A549 (cell line): ENCODE measurements around the gene XPO6. TPM values are rescaled to one million over a fixed set of nuclear protein-coding genes. Genes with fewer than 3 reads are reported as not detected.

Experiments used
- ATAC-seq, 2 experiments: fragments of 200-7000 bp in 1 of 2; fragments of >200 bp in 1 of 2; cut with Nextera tagmentation in 1 of 2; cut with Tn5 transposase in 1 of 2; 3 replicates each; pipeline versions ENCODE4 v1.8.0 to v1.9.1; 2018 to 2020; ENCODE audit warnings: mild to moderate bottlenecking in 1 of 2, moderate library complexity in 1 of 2
- CTCF ChIA-PET: fragments of 300-600 bp; sonication (Branson Sonifier 250); formaldehyde crosslinking; extraction: SDS; loops from one replicate; lab custom pipeline; 2021; ENCODE audit warnings: antibody characterized with exemption, inconsistent platforms; lab: Yijun Ruan, JAX
- POLR2A ChIA-PET: fragments of 350-600 bp; formaldehyde crosslinking; extraction: SDS; loops from one replicate; lab custom pipeline; 2021; ENCODE audit warnings: antibody characterized with exemption, inconsistent platforms; lab: Yijun Ruan, JAX
- DNase-seq, 2 experiments: peaks; one replicate each; pipeline versions ENCODE4 v3.0.0 to v3.0.0-alpha.2; 2011 to 2016; ENCODE audit warnings: low read depth in 1 of 2, low spot score in 1 of 2
- FAIRE-seq: peaks from 2 replicates; lab custom pipeline; 2011; peaks lifted over from hg19 to GRCh38; lab: Jason Lieb, UNC
- H3K27ac ChIP-seq, 2 experiments: fragments of >200 bp; sonication (Bioruptor Twin); formaldehyde crosslinking; 3 replicates each; pipeline ENCODE4 v1.5.1; 2016 to 2017
- H3K4me1 ChIP-seq: fragments of >200 bp; sonication (Bioruptor Twin); formaldehyde crosslinking; 3 replicates; pipeline ENCODE4 v1.6.1; 2016
- H3K4me2 ChIP-seq: fragments of >200 bp; sonication (Bioruptor Twin); formaldehyde crosslinking; 3 replicates; pipeline ENCODE4 v1.6.1; 2016
- H3K4me3 ChIP-seq: fragments of >200 bp; sonication (Bioruptor Twin); formaldehyde crosslinking; 3 replicates; pipeline ENCODE4 v1.5.1; 2016
- H3K9me3 ChIP-seq: fragments of >200 bp; sonication (Bioruptor Twin); formaldehyde crosslinking; 3 replicates; pipeline ENCODE4 v1.6.1; 2016
- BCL3 ChIP-seq: fragments of >200 bp; sonication (Bioruptor Twin); formaldehyde crosslinking; IDR thresholded peaks from 3 replicates; pipeline ENCODE4 v1.6.1; 2016
- CEBPB ChIP-seq, 2 experiments: fragments of >200 bp in 1 of 2; sonication (Bioruptor Twin) in 1 of 2; formaldehyde crosslinking in 1 of 2; IDR thresholded peaks; 2 replicates each; pipeline ENCODE4 v1.6.1; 2012 to 2016
- CHD2 ChIP-seq: fragments of 150-350 bp; IDR thresholded peaks from 2 replicates; pipeline ENCODE4 v1.6.1; 2014; ENCODE audit warnings: low read length; ENCODE audit not compliant: partially characterized antibody
- EHMT2 ChIP-seq: fragments of 200-600 bp; sonication (generic); IDR thresholded peaks from 2 replicates; pipeline ENCODE4 v1.6.1; 2016; ENCODE audit warnings: antibody characterized with exemption, low read depth, mild to moderate bottlenecking, moderate library complexity
- EP300 ChIP-seq, 2 experiments: fragments of >200 bp; sonication (Bioruptor Twin); formaldehyde crosslinking; IDR thresholded peaks; 2 replicates in 1 of 2; 3 replicates in 1 of 2; pipeline ENCODE4 v1.6.1; 2016 to 2017
- FOSB ChIP-seq: fragments of 250-450 bp; sonication (Bioruptor Pico); IDR thresholded peaks from 2 replicates; pipeline ENCODE4 v1.5.0; 2020; ENCODE audit warnings: mild to moderate bottlenecking, moderate library complexity
- FOSL2 ChIP-seq, 2 experiments: fragments of 450-650 bp in 1 of 2; fragments of >200 bp in 1 of 2; sonication (Bioruptor Twin) in 1 of 2; formaldehyde crosslinking; IDR thresholded peaks; 2 replicates each; pipeline versions ENCODE4 v1.5.0 to v1.6.1; 2016 to 2020; ENCODE audit warnings: mild to moderate bottlenecking in 1 of 2, moderate library complexity in 1 of 2
- HDAC2 ChIP-seq: fragments of 200-600 bp; sonication (generic); IDR thresholded peaks from 2 replicates; pipeline ENCODE4 v1.6.1; 2016
- HEYL ChIP-seq: fragments of 250-450 bp; sonication (Bioruptor Pico); IDR thresholded peaks from 2 replicates; pipeline ENCODE4 v1.8.0; 2021; ENCODE audit warnings: mild to moderate bottlenecking, moderate library complexity
- HOXA7 ChIP-seq: fragments of 250-450 bp; sonication (Bioruptor Pico); IDR thresholded peaks from 2 replicates; pipeline ENCODE4 v1.5.0; 2020; ENCODE audit warnings: mild to moderate bottlenecking, moderate library complexity
- HOXB13 ChIP-seq: fragments of 250-450 bp; sonication (Bioruptor Pico); IDR thresholded peaks from 2 replicates; pipeline ENCODE4 v1.5.0; 2020; ENCODE audit warnings: low read depth, mild to moderate bottlenecking, moderate library complexity
- HOXB5 ChIP-seq: fragments of 250-450 bp; sonication (Bioruptor Pico); IDR thresholded peaks from 2 replicates; pipeline ENCODE4 v1.5.0; 2020; ENCODE audit warnings: mild to moderate bottlenecking, moderate library complexity
- JUNB ChIP-seq: fragments of >200 bp; sonication (Bioruptor Twin); formaldehyde crosslinking; IDR thresholded peaks from 2 replicates; pipeline ENCODE4 v1.6.1; 2016
- KDM1A ChIP-seq: fragments of 200-600 bp; sonication (generic); IDR thresholded peaks from 2 replicates; pipeline ENCODE4 v1.6.1; 2016; ENCODE audit warnings: low read depth, mild to moderate bottlenecking
- MAX ChIP-seq: IDR thresholded peaks from 2 replicates; pipeline ENCODE4 v1.6.1; 2012
- MYC ChIP-seq: IDR thresholded peaks from 2 replicates; pipeline ENCODE4 v1.6.1; 2012; ENCODE audit warnings: mild to moderate bottlenecking, inconsistent platforms, low read length, improper control_type of control experiment, borderline replicate concordance
- PHF8 ChIP-seq: fragments of 200-600 bp; sonication (generic); IDR thresholded peaks from 2 replicates; pipeline ENCODE4 v1.6.1; 2016; ENCODE audit warnings: low read depth, mild to moderate bottlenecking, antibody characterized with exemption, moderate library complexity, borderline replicate concordance
- POLR2A ChIP-seq: IDR thresholded peaks from 2 replicates; pipeline ENCODE4 v1.6.1; 2012; ENCODE audit warnings: mild to moderate bottlenecking, low read length
- RFX5 ChIP-seq: fragments of 450-650 bp; IDR thresholded peaks from 2 replicates; pipeline ENCODE4 v1.7.1; 2014; ENCODE audit warnings: antibody characterized with exemption, mild to moderate bottlenecking, moderate library complexity
- SMC3 ChIP-seq: fragments of >200 bp; sonication (Bioruptor Twin); formaldehyde crosslinking; IDR thresholded peaks from 3 replicates; pipeline ENCODE4 v1.6.1; 2018; ENCODE audit warnings: inconsistent platforms
- TP53 ChIP-seq: fragments of 250-450 bp; sonication (Bioruptor Pico); IDR thresholded peaks from 2 replicates; pipeline ENCODE4 v1.5.0; 2021; ENCODE audit warnings: mild to moderate bottlenecking, moderate library complexity
- ZC3H11A ChIP-seq: fragments of 450-650 bp; IDR thresholded peaks from 2 replicates; pipeline ENCODE4 v1.6.1; 2014; ENCODE audit warnings: antibody characterized with exemption, mild to moderate bottlenecking
- WGBS: methylation state at CpG from one replicate; pipeline ENCODE4 v1.1.6; 2017; ENCODE audit errors: missing lambda C conversion rate; 5-methylcytosine and 5-hydroxymethylcytosine counted together
- polyA plus RNA-seq, 4 experiments: library from polyadenylated mRNA; depleted of rRNA in 3 of 4; stranded (reverse); fragments of >200 nt; fragmentation: RNase III in 1 of 4; extraction: RNeasy Plus Mini Kit Qiagen cat#74134 plus additional on column Dnase treatment in 1 of 4; gene quantifications; 2 replicates in 3 of 4; 3 replicates in 1 of 4; pipeline ENCODE4 v1.2.3, GENCODE V29; 2011 to 2017
- TF ChIP-seq, protein P1 (sequence below): fragments of >200 bp; sonication (Bioruptor Twin); formaldehyde crosslinking; IDR thresholded peaks from 3 replicates; pipeline ENCODE4 v1.5.1; 2016
- TF ChIP-seq, protein P2 (sequence below): fragments of >200 bp; sonication (Bioruptor Twin); formaldehyde crosslinking; IDR thresholded peaks from 2 replicates; pipeline ENCODE4 v1.6.1; 2016
- TF ChIP-seq, protein P3 (sequence below): fragments of 450-650 bp; IDR thresholded peaks from 2 replicates; pipeline ENCODE4 v1.6.1; 2014; ENCODE audit warnings: antibody characterized with exemption

Gene XPO6
- polyA plus RNA-seq, 2 of the 4 experiments (the other 2 are of a cell fraction) = 63.0 to 108 TPM

GRCh38 chr16:28061352-28062101 lies 150.2 kb downstream of the XPO6 start:
- FAIRE-seq (no peak), DNase-seq (no peak), ATAC-seq (peak in 1 of 2 experiments; percentile 8; a peak in 2 of 6 replicates)
- POLR2A ChIA-PET = no interaction called here
- Histone ChIP-seq H3K9me3 (no peaks in the 10 kb centered on the region), H3K27ac (no peak overlapping the region), H3K4me1 (peaks cover 4% of the 10 kb centered on the region; the same call in 1 of the 3 replicates), H3K4me2 (no peak overlapping the region), H3K4me3 (no peak overlapping the region)
- CTCF ChIA-PET = interaction anchor here (0.9 to 2.4 kb wide), 6 partner anchors 9 to 422 kb away, joined by 3 to 8 read pairs (median 5); no protein-coding TSS in a partner anchor
- 37% methylated on average over 10 of the region's 10 CpGs for WGBS
- TF ChIP-seq HEYL (CRISPR knock-in tag) (no peak), FOSL2 (IDR thresholded peaks at IDR 0.05) (no peak), FOSL2 (CRISPR knock-in tag; IDR thresholded peaks at IDR 0.05) (no peak), CEBPB (IDR thresholded peaks at IDR 0.05) (no peak), KDM1A (no peak), MAX (no peak), CHD2 (no peak), HOXA7 (CRISPR knock-in tag) (no peak), RFX5 (no peak), HOXB13 (no peak), EP300 (IDR thresholded peaks at IDR 0.05) (no peak), BCL3 (no peak), ZC3H11A (no peak), POLR2A (no peak), SMC3 (no peak), HOXB5 (no peak), JUNB (no peak), TP53 (no peak)
- TF ChIP-seq, protein P1, sequence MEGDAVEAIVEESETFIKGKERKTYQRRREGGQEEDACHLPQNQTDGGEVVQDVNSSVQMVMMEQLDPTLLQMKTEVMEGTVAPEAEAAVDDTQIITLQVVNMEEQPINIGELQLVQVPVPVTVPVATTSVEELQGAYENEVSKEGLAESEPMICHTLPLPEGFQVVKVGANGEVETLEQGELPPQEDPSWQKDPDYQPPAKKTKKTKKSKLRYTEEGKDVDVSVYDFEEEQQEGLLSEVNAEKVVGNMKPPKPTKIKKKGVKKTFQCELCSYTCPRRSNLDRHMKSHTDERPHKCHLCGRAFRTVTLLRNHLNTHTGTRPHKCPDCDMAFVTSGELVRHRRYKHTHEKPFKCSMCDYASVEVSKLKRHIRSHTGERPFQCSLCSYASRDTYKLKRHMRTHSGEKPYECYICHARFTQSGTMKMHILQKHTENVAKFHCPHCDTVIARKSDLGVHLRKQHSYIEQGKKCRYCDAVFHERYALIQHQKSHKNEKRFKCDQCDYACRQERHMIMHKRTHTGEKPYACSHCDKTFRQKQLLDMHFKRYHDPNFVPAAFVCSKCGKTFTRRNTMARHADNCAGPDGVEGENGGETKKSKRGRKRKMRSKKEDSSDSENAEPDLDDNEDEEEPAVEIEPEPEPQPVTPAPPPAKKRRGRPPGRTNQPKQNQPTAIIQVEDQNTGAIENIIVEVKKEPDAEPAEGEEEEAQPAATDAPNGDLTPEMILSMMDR = no peak
- TF ChIP-seq, protein P2, sequence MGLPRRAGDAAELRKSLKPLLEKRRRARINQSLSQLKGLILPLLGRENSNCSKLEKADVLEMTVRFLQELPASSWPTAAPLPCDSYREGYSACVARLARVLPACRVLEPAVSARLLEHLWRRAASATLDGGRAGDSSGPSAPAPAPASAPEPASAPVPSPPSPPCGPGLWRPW = no peak
- TF ChIP-seq, protein P3, sequence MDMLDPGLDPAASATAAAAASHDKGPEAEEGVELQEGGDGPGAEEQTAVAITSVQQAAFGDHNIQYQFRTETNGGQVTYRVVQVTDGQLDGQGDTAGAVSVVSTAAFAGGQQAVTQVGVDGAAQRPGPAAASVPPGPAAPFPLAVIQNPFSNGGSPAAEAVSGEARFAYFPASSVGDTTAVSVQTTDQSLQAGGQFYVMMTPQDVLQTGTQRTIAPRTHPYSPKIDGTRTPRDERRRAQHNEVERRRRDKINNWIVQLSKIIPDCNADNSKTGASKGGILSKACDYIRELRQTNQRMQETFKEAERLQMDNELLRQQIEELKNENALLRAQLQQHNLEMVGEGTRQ = no peak

- Histone ChIP-seq H3K4me3 (no peak overlapping the region), H3K27ac (no peak overlapping the region), H3K4me1 (peaks cover 4% of the 10 kb centered on the region; the same call in 1 of the 3 replicates), H3K4me2 (peak overlapping the region; percentile 8; the same call in 1 of the 3 replicates), H3K9me3 (no peaks in the 10 kb centered on the region)
- FAIRE-seq (no peak), ATAC-seq (no peak), DNase-seq (no peak)
- CTCF ChIA-PET = interaction anchor here (1.2 to 1.8 kb wide), 3 partner anchors 11 to 87 kb away, joined by 3 to 16 read pairs (median 4); no protein-coding TSS in a partner anchor
- WGBS = 16% methylated on average over 12 of the region's 12 CpGs
- POLR2A ChIA-PET = no interaction called here
- TF ChIP-seq POLR2A (no peak), EHMT2 (no peak), HEYL (CRISPR knock-in tag) (no peak), EP300 (IDR thresholded peaks at IDR 0.05) (no peak), PHF8 (no peak), FOSB (CRISPR knock-in tag) (no peak), HDAC2 (no peak), MYC (no peak)
Measured at GRCh38 chr16:28059841-28060575, 151.8 kb downstream of the XPO6 start.
